ENCODE results near the gene GATAD2A. TPM values are rescaled to one million over a fixed set of nuclear protein-coding genes. Genes with fewer than 3 reads are reported as not detected.

GATAD2A gene
- total RNA-seq, 2 donors from 2014 or later = 41.7 to 138 TPM

DNA sequence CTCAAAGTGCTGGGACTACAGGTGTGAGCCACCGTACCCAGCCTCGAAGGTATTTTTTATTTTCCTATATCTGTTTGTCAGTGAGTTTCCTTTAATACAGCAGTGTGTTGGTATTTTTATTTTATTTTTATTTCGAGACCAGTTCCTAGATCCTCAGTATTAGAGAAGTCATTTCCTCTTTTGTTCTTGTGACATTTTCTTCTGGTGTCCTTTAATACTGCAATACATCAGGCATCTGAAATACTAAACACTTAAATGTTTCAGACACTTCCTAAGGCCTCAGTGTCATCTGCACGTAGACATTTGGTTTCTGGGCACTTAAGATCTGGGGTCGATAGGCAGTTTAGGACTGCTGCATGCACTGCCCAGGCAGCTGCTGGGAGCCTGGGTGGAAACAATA is 22.5 kb downstream of the GATAD2A start:
- H3K36me3 ChIP-seq = no peaks in the 10 kb centered on the region
- TF ChIP-seq POLR2A (IDR thresholded peaks at IDR 0.05) (no peak), CTCF (IDR thresholded peaks at IDR 0.05) (no peak), POLR2AphosphoS5 (IDR thresholded peaks at IDR 0.05) (no peak)
- H3K4me3 ChIP-seq = no peak overlapping the region
- intact Hi-C loops (cut with DNase I) = no loop called here
- H3K27me3 ChIP-seq (replicated peaks; ENCODE audit: insufficient read depth) = no peaks in the 10 kb centered on the region
- no peaks in the 10 kb centered on the region for H3K9me3 ChIP-seq
- H3K4me1 ChIP-seq (replicated peaks) = no peaks in the 10 kb centered on the region
- no peak overlapping the region for H3K27ac ChIP-seq
- 94% methylated on average over 5 of the region's 5 CpGs for WGBS
- no peak for DNase-seq (ENCODE audit: low spot score)

DNA sequence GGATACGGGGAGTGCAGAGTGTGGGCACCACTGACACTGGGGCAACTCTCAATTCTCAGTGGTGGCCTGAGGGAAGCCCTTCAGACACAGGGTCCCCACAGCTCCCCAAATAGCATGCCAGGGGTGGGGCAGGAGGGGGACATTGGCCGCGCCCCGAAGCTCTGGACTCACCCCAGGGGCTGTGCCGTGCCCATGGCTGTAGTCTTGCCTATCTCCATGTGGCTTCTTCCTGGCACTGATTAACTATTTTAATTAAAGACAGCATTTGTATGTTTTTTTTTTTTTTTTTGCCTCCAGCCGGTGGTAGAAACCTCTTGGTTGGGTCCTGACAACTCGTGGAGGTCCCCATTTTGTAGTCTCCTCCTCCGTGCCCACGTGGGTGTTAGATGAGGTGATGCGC is 23.3 kb downstream of the GATAD2A start:
- no peak overlapping the region for H3K27ac ChIP-seq
- TF ChIP-seq CTCF (IDR thresholded peaks at IDR 0.05) (no peak), POLR2A (IDR thresholded peaks at IDR 0.05) (no peak), POLR2AphosphoS5 (IDR thresholded peaks at IDR 0.05) (no peak)
- no peaks in the 10 kb centered on the region for H3K36me3 ChIP-seq
- H3K27me3 ChIP-seq (replicated peaks; ENCODE audit: insufficient read depth) = no peaks in the 10 kb centered on the region
- WGBS = 87% methylated on average over 10 of the region's 10 CpGs
- intact Hi-C loops (cut with DNase I) = no loop called here
- H3K9me3 ChIP-seq = no peaks in the 10 kb centered on the region
- no peaks in the 10 kb centered on the region for H3K4me1 ChIP-seq (replicated peaks)
- H3K4me3 ChIP-seq = no peak overlapping the region
- no peak for DNase-seq (ENCODE audit: low spot score)

GRCh38 chr19:19429361-19429760 is 23.9 kb downstream of the GATAD2A start:
- H3K27me3 ChIP-seq (replicated peaks; ENCODE audit: insufficient read depth) = no peaks in the 10 kb centered on the region
- DNase-seq (ENCODE audit: low spot score) = no peak
- intact Hi-C loops (cut with DNase I) = no loop called here
- H3K4me3 ChIP-seq = no peak overlapping the region
- H3K4me1 ChIP-seq (replicated peaks) = no peaks in the 10 kb centered on the region
- no peak overlapping the region for H3K27ac ChIP-seq
- no peaks in the 10 kb centered on the region for H3K36me3 ChIP-seq
- WGBS = 67% methylated on average over 12 of the region's 12 CpGs
- TF ChIP-seq POLR2A (IDR thresholded peaks at IDR 0.05) (no peak), CTCF (IDR thresholded peaks at IDR 0.05) (no peak), POLR2AphosphoS5 (IDR thresholded peaks at IDR 0.05) (no peak)
- H3K9me3 ChIP-seq = no peaks in the 10 kb centered on the region

DNA sequence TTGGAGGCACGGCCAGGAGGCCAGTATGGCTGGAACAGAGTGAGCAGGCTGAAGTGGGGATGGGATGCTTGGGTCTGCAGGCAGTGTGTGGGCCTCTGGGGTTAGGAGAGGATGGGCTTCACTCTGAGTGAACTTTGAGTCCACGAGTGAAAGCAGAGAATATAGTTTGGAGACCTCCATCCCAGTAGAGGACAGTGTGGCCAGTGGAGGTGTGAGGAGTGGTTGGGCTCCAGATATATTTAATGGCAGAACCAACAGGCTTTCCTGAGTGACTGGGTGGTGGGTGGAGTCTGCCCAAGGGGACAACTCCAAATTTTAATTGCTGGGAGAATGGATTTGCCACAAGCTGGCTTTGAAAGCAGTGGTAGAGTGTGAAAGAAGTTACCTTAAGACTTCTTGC is 27.3 kb downstream of the GATAD2A start:
- no peaks in the 10 kb centered on the region for H3K36me3 ChIP-seq
- no peaks in the 10 kb centered on the region for H3K9me3 ChIP-seq
- H3K4me1 ChIP-seq (replicated peaks) = no peaks in the 10 kb centered on the region
- 86% methylated on average over 2 of the region's 2 CpGs for WGBS
- intact Hi-C loops (cut with DNase I) = no loop called here
- H3K4me3 ChIP-seq = no peak overlapping the region
- no peak overlapping the region for H3K27ac ChIP-seq
- DNase-seq (ENCODE audit: low spot score) = no peak
- no peaks in the 10 kb centered on the region for H3K27me3 ChIP-seq (replicated peaks; ENCODE audit: insufficient read depth)
- TF ChIP-seq POLR2A (IDR thresholded peaks at IDR 0.05) (no peak), CTCF (IDR thresholded peaks at IDR 0.05) (no peak), POLR2AphosphoS5 (IDR thresholded peaks at IDR 0.05) (no peak)

DNA sequence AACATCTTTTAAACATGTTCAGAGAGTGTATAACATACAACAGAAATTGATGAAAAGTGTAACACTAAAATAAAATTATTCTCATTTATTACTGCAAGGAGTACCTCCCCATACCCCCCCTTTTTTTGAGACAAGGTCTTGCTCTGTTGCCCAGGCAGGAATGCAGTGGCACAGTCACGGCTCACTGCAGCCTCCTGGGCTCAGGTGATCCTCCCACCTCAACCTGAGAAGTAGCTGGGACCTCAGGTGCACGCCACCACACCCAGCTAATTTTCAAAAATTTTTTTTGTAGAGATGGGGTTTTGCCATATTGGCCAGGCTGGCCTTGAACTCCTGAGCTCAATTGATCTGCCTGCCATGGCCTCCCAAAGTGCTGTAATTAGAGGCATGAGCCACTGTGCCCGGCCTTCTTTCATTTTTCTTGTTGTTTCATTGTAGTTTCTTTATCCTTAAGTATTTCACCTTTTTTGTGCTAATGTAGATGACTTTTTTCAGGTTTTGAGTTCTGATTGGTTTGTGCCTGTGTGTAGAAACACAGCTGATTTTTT is 28.3 kb downstream of the GATAD2A start:
- 97% methylated on average over 3 of the region's 3 CpGs for WGBS
- H3K4me3 ChIP-seq = no peak overlapping the region
- intact Hi-C loops (cut with DNase I) = no loop called here

More for the DNA sequence above, 28.3 kb downstream of the GATAD2A start:
- Histone ChIP-seq H3K9me3 (no peaks in the 10 kb centered on the region), H3K27ac (no peak overlapping the region), H3K27me3 (replicated peaks; ENCODE audit: insufficient read depth) (no peaks in the 10 kb centered on the region), H3K36me3 (no peaks in the 10 kb centered on the region), H3K4me1 (replicated peaks) (no peaks in the 10 kb centered on the region)
- TF ChIP-seq POLR2AphosphoS5 (IDR thresholded peaks at IDR 0.05) (no peak), CTCF (IDR thresholded peaks at IDR 0.05) (no peak), POLR2A (IDR thresholded peaks at IDR 0.05) (no peak)
- no peak for DNase-seq (ENCODE audit: low spot score)

All from prostate gland (tissue), 2 donors.